SK-N-SH (cell line): Measurements from ENCODE around the gene GALNT4.

Experiments
- CTCF ChIP-seq: fragments of 200-600 bp; sonication (generic); IDR thresholded peaks from 2 replicates; pipeline ENCODE4 v1.6.1; 2017; ENCODE audit warnings: antibody characterized with exemption, mild to moderate bottlenecking, moderate library complexity
- FOXM1 ChIP-seq: IDR thresholded peaks from 2 replicates; pipeline ENCODE4 v1.4.0; 2012; ENCODE audit warnings: low read depth, mild to moderate bottlenecking

GRCh38 chr12:89497005-89497404 is 27.6 kb downstream of the GALNT4 start:
- TF ChIP-seq CTCF (no peak), FOXM1 (no peak)
